Aorta (tissue), 5 donors: Measurements from ENCODE around the gene PTPRB. TPM values are rescaled to one million over a fixed set of nuclear protein-coding genes. Genes with fewer than 3 reads are reported as not detected.

Experiments
- ATAC-seq: fragments of 200-7000 bp; cut with Tn5 transposase; one replicate; pipeline ENCODE4 v1.9.1; 2022; ENCODE audit warnings: moderate library complexity; ENCODE audit not compliant: low FRiP score
- DNase-seq, 2 donors: peaks; one replicate each; pipeline ENCODE4 v3.0.0-alpha.2; 2020
- H3K27ac ChIP-seq, 2 donors: one replicate each; pipeline ENCODE4 v1.5.1; 2013; ENCODE audit warnings: low read length in 2 of 2, mild to moderate bottlenecking in 2 of 2, moderate library complexity in 2 of 2, control low read depth in 1 of 2, inconsistent platforms in 1 of 2, low read depth in 1 of 2
- H3K27me3 ChIP-seq, 2 donors: one replicate each; pipeline ENCODE4 v1.6.1; 2013; ENCODE audit warnings: control low read depth in 1 of 2, low read length in 1 of 2, mild to moderate bottlenecking in 1 of 2, moderate library complexity in 1 of 2; ENCODE audit not compliant: insufficient read depth in 2 of 2, control insufficient read depth in 1 of 2
- H3K36me3 ChIP-seq, 2 donors: one replicate each; pipeline ENCODE4 v1.6.1; 2013; ENCODE audit warnings: control low read depth in 1 of 2, low read length in 1 of 2, mild to moderate bottlenecking in 1 of 2; ENCODE audit not compliant: insufficient read depth in 2 of 2, control insufficient read depth in 1 of 2
- H3K4me1 ChIP-seq, 2 donors: one replicate each; pipeline ENCODE4 v1.6.1; 2013; ENCODE audit warnings: low read length in 2 of 2, control low read depth in 1 of 2, mild to moderate bottlenecking in 1 of 2, moderate library complexity in 1 of 2; ENCODE audit not compliant: insufficient read depth in 2 of 2, control insufficient read depth in 1 of 2
- H3K4me3 ChIP-seq, 2 donors: one replicate each; pipeline ENCODE4 v1.5.1; 2013; ENCODE audit warnings: low read length in 2 of 2, control low read depth in 1 of 2, mild to moderate bottlenecking in 1 of 2
- H3K9me3 ChIP-seq: one replicate; pipeline ENCODE4 v1.6.1; 2013; ENCODE audit warnings: mild to moderate bottlenecking, low read length; ENCODE audit not compliant: control insufficient read depth
- WGBS, 2 donors: extraction: QIAGEN DNeasy Blood & Tissue Kit; methylation state at CpG; one replicate each; pipeline ENCODE4 v1.1.7; 2013; 5-methylcytosine and 5-hydroxymethylcytosine counted together
- intact Hi-C, 2 donors: fragments of 100-400 bp; cut with DNase I; formaldehyde crosslinking; loops; one replicate each; pipeline versions ENCODE4 v1.14.2 to v1.15.0; 2022
- polyA plus RNA-seq, 2 donors: library from polyadenylated mRNA; stranded (reverse); fragments of 200-250 nt; gene quantifications; one replicate each; pipeline ENCODE4 v1.2.3, GENCODE V29; 2013
- total RNA-seq, 2 donors: library from RNA; stranded (reverse); fragmentation: NEBNext Ultra II Directional; extraction: Animal tissue kit (Norgen Biotek cat#: 25700); gene quantifications; one replicate each; pipeline ENCODE4 v1.2.1, GENCODE V29; 2021
- donor health status: healthy with polysubstance abuse.
- donor health status: Bipolar disorder and iron deficiency.
- donor health status: DM: no; HTN: no; CAD: no.
- donor health status: DM: no; HTN: no; CAD: no.
- donor health status: DM: yes; HTN: yes; CAD: no.

PTPRB gene
- total and polyA plus RNA-seq, 4 donors, result 0.25 to 53.2 (median 20.1) TPM

DNA sequence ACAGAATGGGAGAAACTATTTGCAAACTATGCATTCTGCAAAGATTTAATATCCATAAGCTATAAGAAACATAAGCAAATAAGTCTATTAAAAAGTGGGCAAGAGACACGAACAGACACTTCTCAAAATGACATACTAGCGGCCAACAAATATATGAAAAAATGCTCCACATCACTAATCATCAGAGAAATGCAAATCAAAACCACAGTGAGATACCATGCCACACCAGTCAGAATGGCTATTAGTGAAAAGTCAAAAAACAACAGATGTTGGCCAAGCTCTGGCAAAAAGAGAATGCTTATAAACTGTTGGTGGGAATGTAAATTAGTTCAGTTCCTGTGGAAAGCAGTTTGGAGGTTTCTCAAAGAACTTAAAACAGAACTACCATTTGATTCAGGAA lies 149.8 kb downstream of the PTPRB start:
- Histone ChIP-seq H3K36me3 (no peaks in the 10 kb centered on the region), H3K4me3 (no peak overlapping the region), H3K9me3 (no peaks in the 10 kb centered on the region), H3K27ac (no peak overlapping the region), H3K27me3 (no peaks in the 10 kb centered on the region), H3K4me1 (no peaks in the 10 kb centered on the region)
- ATAC-seq (no peak), DNase-seq (no peak)
- intact Hi-C loops, result no loop called here
- WGBS, 2 donors, result 88 to 93% methylated on average over 2 of the region's 2 CpGs

DNA sequence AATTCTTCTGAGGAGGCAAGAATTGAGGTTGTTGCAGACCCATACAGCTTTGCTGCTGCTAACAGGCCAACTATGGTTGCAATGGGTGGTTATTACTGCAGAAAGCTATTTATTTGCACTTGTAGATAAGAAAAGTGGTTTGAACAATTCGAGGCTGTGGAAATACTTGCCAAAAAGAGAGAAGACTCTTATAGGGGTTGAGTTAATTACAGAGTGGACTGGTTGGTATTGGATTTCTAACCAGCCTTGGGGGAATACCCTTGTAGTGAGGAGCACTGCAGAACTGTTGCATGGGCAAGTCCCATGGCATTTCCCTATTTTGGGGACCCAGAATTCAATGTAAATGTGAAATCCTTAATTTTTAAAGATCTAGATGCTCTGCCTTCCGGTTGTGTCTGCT lies 150.6 kb downstream of the PTPRB start:
- no peaks in the 10 kb centered on the region for H3K36me3 ChIP-seq
- H3K27me3 ChIP-seq, result no peaks in the 10 kb centered on the region
- intact Hi-C loops, result no loop called here
- no peak overlapping the region for H3K27ac ChIP-seq
- no peak overlapping the region for H3K4me3 ChIP-seq
- no peaks in the 10 kb centered on the region for H3K4me1 ChIP-seq
- H3K9me3 ChIP-seq, result no peaks in the 10 kb centered on the region
- 50% methylated on average over 2 of the region's 2 CpGs for WGBS, 2 donors
- DNase-seq (no peak), ATAC-seq (no peak)

DNA sequence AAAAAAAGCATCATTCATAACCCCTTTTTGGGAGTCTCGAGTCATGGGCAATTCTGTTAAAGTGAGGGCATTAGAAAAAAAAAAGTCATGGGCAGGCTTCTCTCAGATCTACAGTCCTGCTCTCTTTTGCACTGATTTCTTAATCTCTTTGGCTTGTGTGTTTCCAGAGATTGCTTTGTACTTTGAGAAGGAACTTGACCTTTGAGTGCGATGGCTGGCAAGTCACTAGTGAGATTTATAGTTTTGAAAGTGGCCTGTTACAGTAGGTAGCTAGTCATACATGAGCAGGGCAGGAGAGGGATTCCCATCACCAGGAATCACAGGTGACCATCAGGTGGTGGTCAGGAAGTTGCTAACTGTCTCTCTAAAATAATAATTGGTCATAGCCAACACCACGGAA lies 151.5 kb downstream of the PTPRB start:
- no peak overlapping the region for H3K4me3 ChIP-seq
- H3K27me3 ChIP-seq, result no peaks in the 10 kb centered on the region
- intact Hi-C loops, result no loop called here
- H3K4me1 ChIP-seq, result no peaks in the 10 kb centered on the region
- H3K27ac ChIP-seq, result no peak overlapping the region
- ATAC-seq, result no peak
- H3K36me3 ChIP-seq, result no peaks in the 10 kb centered on the region
- no peak for DNase-seq
- no peaks in the 10 kb centered on the region for H3K9me3 ChIP-seq
- WGBS, 2 donors, result 90 to 98% methylated on average over 3 of the region's 3 CpGs

DNA sequence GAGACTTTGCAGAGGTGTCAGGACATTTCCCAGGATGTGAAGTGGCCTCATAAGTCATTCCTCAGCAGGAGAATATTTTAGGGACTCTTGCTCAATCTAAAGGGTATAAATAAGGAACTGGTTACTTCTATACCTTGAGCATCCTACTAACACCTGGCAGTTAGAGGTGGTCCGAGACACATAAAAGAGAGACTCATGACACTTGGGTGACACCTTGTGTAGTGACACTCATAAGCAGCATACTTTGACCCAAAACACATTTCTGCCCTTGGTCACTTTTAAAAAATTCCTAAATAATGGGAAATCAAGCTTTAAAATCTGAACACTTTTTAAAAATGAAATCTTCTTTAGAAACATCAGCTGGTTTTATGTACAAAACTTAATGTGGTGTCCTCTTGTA lies 152.8 kb downstream of the PTPRB start:
- Histone ChIP-seq H3K4me1 (no peaks in the 10 kb centered on the region), H3K36me3 (no peaks in the 10 kb centered on the region), H3K4me3 (no peak overlapping the region), H3K27me3 (no peaks in the 10 kb centered on the region), H3K27ac (no peak overlapping the region), H3K9me3 (no peaks in the 10 kb centered on the region)
- intact Hi-C loops, result no loop called here
- no peak for DNase-seq
- WGBS, 2 donors, result 78 to 85% methylated on average over 1 of the region's 1 CpG
- no peak for ATAC-seq

DNA sequence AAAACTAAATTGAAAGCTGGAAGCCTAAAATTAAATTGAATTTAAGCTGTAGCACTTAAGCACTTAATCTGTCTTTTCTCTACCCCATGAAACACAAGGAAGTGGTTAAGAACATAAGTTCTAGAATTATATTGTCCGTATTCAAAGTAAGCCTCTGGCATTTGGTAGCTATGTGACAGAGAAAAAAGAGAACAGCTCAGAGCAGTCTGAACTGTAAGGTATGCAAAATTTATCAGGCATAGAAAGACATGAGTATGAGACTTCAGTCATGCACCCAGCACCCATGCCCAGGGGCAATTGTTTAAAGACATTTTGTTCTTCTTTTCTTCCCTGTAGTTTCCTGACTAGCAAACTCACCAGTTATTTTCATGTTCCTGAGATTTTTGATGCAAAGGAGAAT lies 154.5 kb downstream of the PTPRB start:
- Histone ChIP-seq H3K4me1 (no peaks in the 10 kb centered on the region), H3K4me3 (no peak overlapping the region), H3K36me3 (no peaks in the 10 kb centered on the region), H3K9me3 (no peaks in the 10 kb centered on the region), H3K27ac (no peak overlapping the region), H3K27me3 (no peaks in the 10 kb centered on the region)
- DNase-seq (no peak), ATAC-seq (no peak)
- WGBS, 2 donors, result 82 to 83% methylated on average over 1 of the region's 1 CpG
- intact Hi-C loops, result no loop called here

DNA sequence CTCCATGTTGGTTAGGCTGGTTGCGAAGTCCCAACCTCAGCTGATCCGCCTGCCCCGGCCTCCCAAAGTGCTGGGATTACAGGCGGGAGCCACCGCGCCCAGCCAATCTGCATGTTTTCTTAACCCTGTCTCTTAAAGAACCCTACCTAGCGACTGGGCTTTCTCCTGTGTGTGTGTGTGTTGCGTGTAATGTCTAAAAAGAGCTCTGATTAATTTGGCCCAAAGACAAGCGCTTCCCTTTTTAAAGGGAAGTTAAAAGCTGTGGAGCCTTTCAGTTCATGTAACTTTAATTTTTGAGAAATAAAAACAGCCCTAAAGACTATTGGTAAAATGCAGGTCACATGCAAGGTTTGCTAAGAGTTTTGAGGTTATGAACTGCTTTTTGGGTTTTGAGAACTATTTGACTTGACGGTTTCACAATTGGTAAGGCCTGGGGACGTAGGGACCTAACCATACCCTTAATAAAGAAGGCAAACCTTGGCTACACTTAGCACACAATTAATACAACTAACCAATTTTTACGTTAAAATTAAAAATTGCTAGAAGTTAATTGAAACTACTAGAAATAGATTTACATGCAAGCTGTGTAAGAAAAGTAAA lies 167.9 kb downstream of the PTPRB start:
- H3K9me3 ChIP-seq, result no peaks in the 10 kb centered on the region

DNA sequence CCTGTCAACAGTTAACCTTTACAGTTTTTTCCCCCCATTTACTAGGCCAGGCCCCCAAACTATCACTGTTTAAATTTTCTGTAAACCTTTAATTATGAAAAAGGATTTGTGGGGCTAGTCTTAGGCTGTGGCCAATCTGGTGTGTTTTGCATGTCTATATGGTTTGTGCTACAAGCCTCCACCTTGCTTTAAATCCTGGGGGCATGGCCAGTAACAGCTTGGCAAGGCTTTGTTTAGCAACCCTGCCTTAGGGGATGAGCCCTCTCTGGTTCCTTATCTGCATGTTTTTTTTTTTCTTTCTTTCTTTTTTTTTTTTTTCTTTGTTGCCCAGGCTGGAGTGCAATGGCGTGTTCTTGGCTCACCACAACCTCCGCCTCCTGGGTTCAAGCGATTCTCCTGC lies 168.5 kb downstream of the PTPRB start:
- Histone ChIP-seq H3K27me3 (no peaks in the 10 kb centered on the region), H3K36me3 (no peaks in the 10 kb centered on the region), H3K4me1 (no peaks in the 10 kb centered on the region), H3K27ac (no peak overlapping the region), H3K9me3 (peaks cover 1% of the 10 kb centered on the region), H3K4me3 (no peak overlapping the region)
- no peak for DNase-seq
- intact Hi-C loops, result no loop called here
- WGBS, 2 donors, result 92 to 95% methylated on average over 3 of the region's 3 CpGs
- no peak for ATAC-seq

More for the DNA sequence above, 167.9 kb downstream of the PTPRB start:
- Histone ChIP-seq H3K27me3 (no peaks in the 10 kb centered on the region), H3K36me3 (no peaks in the 10 kb centered on the region), H3K4me1 (no peaks in the 10 kb centered on the region), H3K27ac (no peak overlapping the region), H3K4me3 (no peak overlapping the region)
- no peak for DNase-seq
- ATAC-seq, result no peak
- intact Hi-C loops, result no loop called here
- 96% methylated on average over 12 of the region's 12 CpGs for WGBS, 2 donors

DNA sequence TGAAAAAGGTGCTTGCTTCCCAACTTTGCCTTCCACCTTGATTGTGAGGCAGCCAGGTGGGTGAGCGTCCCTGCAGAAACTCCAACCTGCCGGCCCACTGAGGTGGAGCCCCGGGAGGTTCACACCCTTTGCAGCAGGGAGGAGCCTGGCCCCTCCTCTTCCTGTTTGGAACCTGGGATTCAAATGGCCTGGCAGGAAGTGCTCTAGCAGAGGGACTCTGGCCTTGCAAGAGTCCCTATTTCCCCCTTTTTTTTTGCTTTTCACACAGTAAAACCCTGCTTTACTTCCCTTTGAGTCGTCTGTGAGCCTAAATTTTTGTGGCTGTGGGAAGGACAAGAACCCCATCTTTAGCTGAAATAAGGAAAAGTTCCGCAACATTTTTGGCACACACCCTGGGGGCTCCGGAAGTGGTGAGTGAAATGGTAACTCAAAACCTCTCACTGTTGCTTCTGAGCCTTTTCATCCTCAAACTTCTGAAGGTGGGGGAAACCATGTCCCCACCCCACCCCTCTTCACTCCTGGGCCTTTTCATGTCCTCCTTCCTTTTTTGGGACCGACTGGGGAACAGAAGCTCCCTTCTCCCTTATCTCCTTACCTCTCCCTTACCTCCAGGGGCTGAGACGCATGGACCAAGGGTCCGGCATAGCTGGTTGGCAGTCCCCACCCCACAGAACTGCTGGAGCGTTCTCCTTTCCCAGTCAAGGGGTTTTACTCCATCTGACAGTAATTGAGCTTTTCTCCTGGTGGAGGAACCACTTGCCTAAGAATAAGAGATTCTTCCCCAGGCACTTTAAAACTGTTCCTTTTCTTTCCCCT lies 169.1 kb downstream of the PTPRB start:
- H3K4me1 ChIP-seq, result no peaks in the 10 kb centered on the region
- H3K4me3 ChIP-seq, result no peak overlapping the region
- ATAC-seq, result no peak
- intact Hi-C loops, result no loop called here
- WGBS, 2 donors, result 89 to 91% methylated on average over 10 of the region's 10 CpGs
- H3K27ac ChIP-seq, result no peak overlapping the region
- no peaks in the 10 kb centered on the region for H3K36me3 ChIP-seq
- no peaks in the 10 kb centered on the region for H3K27me3 ChIP-seq
- peaks cover 2% of the 10 kb centered on the region for H3K9me3 ChIP-seq
- no peak for DNase-seq

DNA sequence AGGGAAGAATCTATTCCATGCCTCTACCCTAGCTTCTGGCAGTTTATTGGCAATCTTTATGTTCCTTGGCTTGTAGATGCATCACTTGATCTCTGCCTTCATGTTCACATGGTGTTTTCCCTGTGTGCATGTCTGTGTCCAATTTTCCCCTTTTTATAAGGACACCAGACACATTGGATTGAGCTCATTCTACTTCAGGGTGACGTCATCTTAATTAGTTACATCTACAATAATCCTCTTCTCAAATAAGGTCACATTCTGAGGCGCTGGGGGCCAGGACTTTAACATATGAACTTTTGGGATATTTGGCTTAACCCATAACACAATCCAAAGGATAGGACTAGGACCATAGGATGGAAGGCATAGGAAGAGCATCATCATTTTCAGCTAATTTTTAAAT lies 169.8 kb downstream of the PTPRB start:
- no peak for DNase-seq
- no peaks in the 10 kb centered on the region for H3K27me3 ChIP-seq
- 90 to 91% methylated on average over 2 of the region's 2 CpGs for WGBS, 2 donors
- H3K27ac ChIP-seq, result no peak overlapping the region
- no peaks in the 10 kb centered on the region for H3K4me1 ChIP-seq
- H3K4me3 ChIP-seq, result no peak overlapping the region
- ATAC-seq, result no peak
- intact Hi-C loops, result no loop called here
- peaks cover 2% of the 10 kb centered on the region for H3K9me3 ChIP-seq
- no peaks in the 10 kb centered on the region for H3K36me3 ChIP-seq
